Thyroid gland (tissue), 4 donors: Measurements from ENCODE around the gene SSC4D. TPM values are rescaled to one million over a fixed set of nuclear protein-coding genes. Genes with fewer than 3 reads are reported as not detected.
A peak's percentile ranks its signal among the peaks of the same experiment; 100 is the strongest.

ENCODE experiments used
- DNase-seq, 2 donors: peaks; one replicate each; pipeline ENCODE4 v3.0.0-alpha.2; 2019
- H3K27ac ChIP-seq, 3 donors: fragments of 200-600 bp; sonication (generic); 1 replicate in 2 of 3; 2 replicates in 1 of 3; pipeline ENCODE4 v1.5.1; 2016 to 2019; ENCODE audit warnings: mild to moderate bottlenecking in 1 of 3, moderate library complexity in 1 of 3
- H3K27me3 ChIP-seq: fragments of 200-600 bp; sonication (generic); one replicate; pipeline ENCODE4 v1.5.1; 2019
- H3K36me3 ChIP-seq, 2 donors: fragments of 200-600 bp; sonication (generic); one replicate each; pipeline ENCODE4 v1.5.1; 2016 to 2019
- H3K4me1 ChIP-seq, 2 donors: fragments of 200-600 bp; sonication (generic); one replicate each; pipeline ENCODE4 v1.5.1; 2017 to 2019
- H3K4me3 ChIP-seq, 3 donors: fragments of 200-600 bp; sonication (generic); replicated peaks in 1 of 3; 1 replicate in 2 of 3; 2 replicates in 1 of 3; pipeline ENCODE4 v1.5.1; 2016; ENCODE audit warnings: mild to moderate bottlenecking in 1 of 3
- H3K9me3 ChIP-seq: fragments of 200-600 bp; sonication (generic); one replicate; pipeline ENCODE4 v1.5.1; 2017
- CTCF ChIP-seq, 6 experiments: fragments of 200-600 bp in 3 of 6; fragments of 450-650 bp in 3 of 6; sonication (generic) in 3 of 6; IDR thresholded peaks; one replicate each; pipeline ENCODE4 v1.5.1; 2016 to 2019; ENCODE audit warnings: antibody characterized with exemption in 6 of 6, mild to moderate bottlenecking in 2 of 6, inconsistent platforms in 1 of 6, moderate library complexity in 1 of 6
- POLR2A ChIP-seq, 2 donors: fragments of 450-650 bp; IDR thresholded peaks; one replicate each; pipeline ENCODE4 v1.6.1; 2017; ENCODE audit warnings: antibody characterized with exemption in 2 of 2, mild to moderate bottlenecking in 2 of 2, moderate library complexity in 1 of 2
- WGBS, 2 donors: methylation state at CpG; one replicate each; pipeline ENCODE4 v1.1.5; 2017; 5-methylcytosine and 5-hydroxymethylcytosine counted together
- intact Hi-C: fragments of 100-400 bp; cut with DNase I; formaldehyde crosslinking; loops from one replicate; pipeline ENCODE4 v1.15.1; 2023
- total RNA-seq, 4 donors: library from RNA; depleted of rRNA; stranded (reverse); fragments of >200 nt; gene quantifications; one replicate each; pipeline ENCODE4 v1.2.3, GENCODE V29; 2016

SSC4D gene
- total RNA-seq, 4 donors from 2014 or later, result 3.6 to 14.0 (median 13.4) TPM

- H3K27ac ChIP-seq, result peak overlapping the region; percentile 83 to 95 (median 84)
- TF ChIP-seq CTCF (IDR thresholded peaks at IDR 0.05) (no peak), POLR2A (IDR thresholded peaks at IDR 0.05) (no peak)
- 73 to 82% methylated on average over 3 of the region's 3 CpGs for WGBS, 2 donors
- H3K4me1 ChIP-seq, result peaks cover 43 to 48% of the 10 kb centered on the region in 2 donors
- DNase-seq, result peak in 1 of 2 donors; percentile 28
- no peaks in the 10 kb centered on the region for H3K27me3 ChIP-seq
- no peaks in the 10 kb centered on the region for H3K9me3 ChIP-seq
- H3K4me3 ChIP-seq, result no peak overlapping the region
- peaks cover 13 to 15% of the 10 kb centered on the region in 2 donors for H3K36me3 ChIP-seq
- intact Hi-C loops, result no loop called here
Measured at GRCh38 chr7:76340617-76341131, 68.8 kb downstream of the SSC4D start.

Other genes starting within 250 kb of the SSC4D start
- 1 to 10 TPM in 3 of 4 donors, under 1 TPM in 1; 0.50 to 6.4 (median 2.0) TPM for gene SRRM3, start 207.8 kb downstream of the SSC4D start, total RNA-seq
- gene HSPB1, start 107.0 kb downstream of the SSC4D start, total RNA-seq, result 100 to 1,000 TPM; 388 to 879 (median 551) TPM
- 10 to 100 TPM; 37.4 to 43.4 (median 41.4) TPM for gene YWHAG, start 50.7 kb downstream of the SSC4D start, total RNA-seq
- gene ZP3, start 15.3 kb upstream of the SSC4D start, total RNA-seq, result 1 to 10 TPM in 1 of 4 donors, under 1 TPM in 2, not detected in 1; 0.39 to 1.0 (median 0.94) TPM
- 10 to 100 TPM; 20.4 to 32.5 (median 25.2) TPM for gene DTX2, start 52.0 kb upstream of the SSC4D start, total RNA-seq
- gene UPK3B, start 100.9 kb upstream of the SSC4D start, total RNA-seq, result 10 to 100 TPM in 1 of 4 donors, 1 to 10 TPM in 3; 1.0 to 10.8 (median 1.3) TPM
- gene SPDYE16, start 133.6 kb upstream of the SSC4D start, total RNA-seq, result under 1 TPM in 2 of 4 donors, not detected in 2; 0.29 to 0.33 TPM
- gene POMZP3, start 217.6 kb upstream of the SSC4D start, total RNA-seq, result 1 to 10 TPM; 2.7 to 5.3 (median 4.4) TPM